GM12891 (cell line): ENCODE data around the gene UMAD1.

ENCODE experiments used
- POLR2A ChIP-seq: IDR thresholded peaks from 2 replicates; pipeline ENCODE4 v1.6.1; 2011; ENCODE audit warnings: low read depth, low read length, control low read depth
- POLR2AphosphoS5 ChIP-seq: IDR thresholded peaks from 2 replicates; pipeline ENCODE4 v1.6.1; 2011; ENCODE audit warnings: low read depth, low read length, control low read depth
- POU2F2 ChIP-seq: IDR thresholded peaks from 2 replicates; pipeline ENCODE4 v1.6.1; 2011; ENCODE audit warnings: low read depth, mild to moderate bottlenecking, control low read depth, low read length, moderate library complexity
- TAF1 ChIP-seq: IDR thresholded peaks from 2 replicates; pipeline ENCODE4 v1.6.1; 2011; ENCODE audit warnings: low read depth, low read length, control low read depth

GRCh38 chr7:7642081-7642480, 1.5 kb downstream of the UMAD1 start:
- TF ChIP-seq POLR2A (no peak), TAF1 (no peak), POLR2AphosphoS5 (no peak), POU2F2 (no peak)
